ENCODE results near the gene DENND6B.

Gene DENND6B

DNA sequence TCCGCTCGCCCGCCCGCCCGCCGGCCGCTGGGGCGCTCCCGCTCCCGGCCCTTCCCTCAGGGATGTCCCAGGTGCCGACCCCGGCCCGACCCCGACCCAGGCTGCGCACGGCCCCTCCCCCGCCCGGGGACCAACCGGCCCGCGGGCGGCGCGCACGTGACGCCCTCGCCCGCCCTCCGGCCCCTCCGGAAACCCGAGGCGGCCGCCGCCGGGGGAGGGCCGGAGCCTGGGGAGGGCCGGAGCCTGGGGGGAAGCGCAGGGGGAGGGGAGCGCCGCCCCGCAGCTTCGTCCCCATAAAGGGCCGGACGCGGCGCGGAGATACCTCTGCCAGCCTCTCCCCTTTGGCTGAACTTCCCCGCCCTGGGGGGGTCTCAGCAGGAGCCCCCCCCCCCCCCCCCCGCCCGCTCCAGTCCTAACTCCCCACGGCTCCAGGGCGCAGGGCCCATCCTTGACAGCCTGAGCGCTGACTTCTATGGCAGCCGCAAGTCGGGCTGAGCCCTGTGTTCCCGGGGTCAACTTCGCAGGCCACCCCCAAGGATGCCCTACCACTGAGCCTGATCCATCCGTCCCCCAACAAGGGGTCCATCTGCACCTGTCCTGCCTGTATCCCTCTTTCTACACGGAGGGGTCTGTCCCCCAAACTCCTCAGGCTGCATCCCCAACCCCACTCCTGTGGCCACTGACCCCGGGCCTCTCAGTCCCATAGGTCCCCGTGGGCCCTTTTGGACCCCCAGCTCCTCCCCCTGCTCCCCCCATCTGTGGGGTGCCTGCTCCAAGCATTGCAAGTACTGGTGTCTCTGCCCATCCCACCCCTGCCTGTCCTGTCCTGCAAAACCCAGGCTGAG lies 65.0 kb downstream of the DENND6B start, which contains the start of gene MAPK12:
TSS of gene MAPK12 (minus strand) at position 69 of the 845 bp plus-strand sequence. CDS start 174 bp downstream, outside the sequence.
- DNase-seq (ENCODE audit: low spot score) = no peak
- TF ChIP-seq, protein P1, sequence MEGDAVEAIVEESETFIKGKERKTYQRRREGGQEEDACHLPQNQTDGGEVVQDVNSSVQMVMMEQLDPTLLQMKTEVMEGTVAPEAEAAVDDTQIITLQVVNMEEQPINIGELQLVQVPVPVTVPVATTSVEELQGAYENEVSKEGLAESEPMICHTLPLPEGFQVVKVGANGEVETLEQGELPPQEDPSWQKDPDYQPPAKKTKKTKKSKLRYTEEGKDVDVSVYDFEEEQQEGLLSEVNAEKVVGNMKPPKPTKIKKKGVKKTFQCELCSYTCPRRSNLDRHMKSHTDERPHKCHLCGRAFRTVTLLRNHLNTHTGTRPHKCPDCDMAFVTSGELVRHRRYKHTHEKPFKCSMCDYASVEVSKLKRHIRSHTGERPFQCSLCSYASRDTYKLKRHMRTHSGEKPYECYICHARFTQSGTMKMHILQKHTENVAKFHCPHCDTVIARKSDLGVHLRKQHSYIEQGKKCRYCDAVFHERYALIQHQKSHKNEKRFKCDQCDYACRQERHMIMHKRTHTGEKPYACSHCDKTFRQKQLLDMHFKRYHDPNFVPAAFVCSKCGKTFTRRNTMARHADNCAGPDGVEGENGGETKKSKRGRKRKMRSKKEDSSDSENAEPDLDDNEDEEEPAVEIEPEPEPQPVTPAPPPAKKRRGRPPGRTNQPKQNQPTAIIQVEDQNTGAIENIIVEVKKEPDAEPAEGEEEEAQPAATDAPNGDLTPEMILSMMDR (IDR thresholded peaks at IDR 0.05) = no peak
- H3K27ac ChIP-seq = peak within 1 kb of the TSS in 1 of 2 donors; percentile 46
- peak within 1 kb of the TSS; percentile 70 for H3K4me3 ChIP-seq

DNA sequence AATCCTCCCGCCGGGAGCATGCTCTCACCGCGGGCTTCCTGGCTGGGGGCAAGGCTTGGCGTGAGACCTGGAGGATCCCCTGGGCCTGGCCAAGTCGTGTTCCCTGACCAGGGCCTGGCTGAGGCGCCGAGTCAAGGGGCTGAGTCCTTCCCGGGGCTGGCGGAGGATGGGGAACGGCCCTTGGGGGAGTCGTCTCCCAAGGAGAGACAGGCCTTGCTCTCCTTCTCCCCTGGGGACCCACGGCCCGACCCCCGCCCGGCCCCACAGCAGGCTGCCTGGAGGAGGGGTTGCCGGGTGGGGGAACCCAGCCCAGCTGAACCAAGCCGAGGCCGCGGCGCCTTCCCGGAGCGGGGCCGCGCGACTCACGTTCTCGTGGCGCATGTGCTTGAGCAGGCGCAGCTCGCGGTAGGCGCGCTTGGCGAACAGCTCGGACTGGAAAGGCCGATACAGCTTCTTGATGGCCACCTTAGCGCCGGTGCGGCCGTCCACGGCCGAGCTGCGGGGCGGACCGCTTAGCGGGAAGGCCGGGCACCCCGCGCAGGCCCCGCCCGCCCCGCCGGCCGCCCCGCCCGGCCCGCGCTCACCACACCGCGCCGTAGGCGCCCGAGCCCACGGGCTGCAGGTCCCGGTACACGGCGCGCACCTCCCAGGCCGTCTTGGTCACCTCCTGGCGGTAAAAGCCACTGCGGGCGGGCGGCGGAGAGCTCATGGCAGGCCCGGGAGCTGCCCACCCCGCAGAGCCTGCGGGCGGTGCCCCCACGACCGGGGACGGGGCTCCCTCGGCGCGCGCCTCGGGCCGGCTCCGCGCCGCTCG lies 65.8 kb downstream of the DENND6B start:
- Histone ChIP-seq H3K4me3 (peak overlapping the region; percentile 70), H3K27ac (peak overlapping the region in 1 of 2 donors; percentile 46)
- no peak for DNase-seq (ENCODE audit: low spot score)
- TF ChIP-seq, protein P1 (IDR thresholded peaks at IDR 0.05) = no peak

DNA sequence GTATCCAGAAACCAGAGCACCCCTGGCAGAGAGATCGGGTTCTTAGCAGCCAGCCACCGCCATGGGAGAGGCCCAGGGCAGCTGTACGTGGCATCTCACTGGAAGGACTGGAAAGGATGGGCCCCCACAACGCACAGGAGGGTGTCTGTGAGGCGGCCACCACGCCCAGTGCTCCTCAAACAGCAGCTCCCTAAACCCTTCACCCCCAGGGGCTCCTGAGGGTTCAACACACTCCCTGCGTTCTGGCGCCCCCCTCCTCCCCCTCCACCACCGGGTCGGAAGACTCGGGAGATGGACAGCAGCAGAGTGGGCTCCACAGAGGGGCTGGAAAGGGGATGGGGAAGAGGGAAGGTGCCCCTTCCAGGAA lies 66.4 kb downstream of the DENND6B start:
- peak overlapping the region; percentile 70 for H3K4me3 ChIP-seq
- TF ChIP-seq, protein P1 (IDR thresholded peaks at IDR 0.05) = no peak
- DNase-seq (ENCODE audit: low spot score) = no peak
- peak overlapping the region in 1 of 2 donors; percentile 46 for H3K27ac ChIP-seq

DNA sequence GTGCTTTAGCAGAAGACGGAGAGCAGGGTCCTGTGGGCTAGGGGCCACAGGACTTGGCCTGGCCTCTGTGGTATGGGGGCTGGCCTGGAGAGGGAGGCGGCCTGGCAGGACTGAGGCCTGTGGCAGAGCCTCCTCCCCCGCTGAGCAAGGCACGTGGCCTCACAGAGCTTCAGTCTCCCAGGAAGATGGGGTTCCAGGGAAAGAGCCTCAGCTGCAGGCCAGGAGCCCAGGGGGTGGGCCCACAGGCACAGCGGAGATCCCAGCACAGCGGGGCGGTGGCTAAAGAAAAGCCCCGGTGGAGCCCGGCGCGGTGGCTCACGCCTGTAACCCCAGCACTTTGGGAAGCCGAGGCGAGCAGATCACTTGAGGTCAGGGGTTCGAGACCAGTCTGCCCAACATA lies 67.5 kb downstream of the DENND6B start:
- Histone ChIP-seq H3K4me3 (no peak overlapping the region), H3K27ac (no peak overlapping the region)
- TF ChIP-seq, protein P1 (IDR thresholded peaks at IDR 0.05) = no peak
- no peak for DNase-seq (ENCODE audit: low spot score)
